Gastrocnemius medialis (tissue), 4 donors: ENCODE measurements around the gene MYO1F.
"Not testable (repeated sequence)": the region's sequence is repeated elsewhere in the genome, so short reads cannot be mapped to it uniquely, and the experiment has no call there.

Experiments used
- CTCF ChIP-seq, 5 experiments: fragments of 450-650 bp in 3 of 5; fragments of 200-600 bp in 2 of 5; sonication (generic) in 2 of 5; IDR thresholded peaks in 4 of 5; conservative IDR thresholded peaks in 1 of 5; 1 replicate in 4 of 5; 2 replicates in 1 of 5; pipeline ENCODE4 v1.5.1; 2016 to 2019; ENCODE audit warnings: antibody characterized with exemption in 5 of 5, mild to moderate bottlenecking in 3 of 5, moderate library complexity in 3 of 5
- POLR2A ChIP-seq, 2 donors: fragments of 450-650 bp; IDR thresholded peaks; one replicate each; pipeline ENCODE4 v1.6.1; 2017; ENCODE audit warnings: antibody characterized with exemption in 2 of 2, mild to moderate bottlenecking in 2 of 2, moderate library complexity in 2 of 2

GRCh38 chr19:8564866-8565265, 12.4 kb downstream of the MYO1F start:
- not testable (repeated sequence) for TF ChIP-seq POLR2A (IDR thresholded peaks at IDR 0.05); CTCF (IDR thresholded peaks at IDR 0.05 in 4 of 5, conservative IDR thresholded peaks at IDR 0.05 in 1 of 5)
